HFF-Myc (cell line): Measurements from ENCODE around the gene SCAMP4.

Experiments used
- DNase-seq: peaks from one replicate; pipeline ENCODE4 v3.0.0-alpha.2; 2011; ENCODE audit warnings: low read depth; ENCODE audit errors: extremely low read depth
- H3K4me3 ChIP-seq: replicated peaks from 2 replicates; pipeline ENCODE4 v1.5.1; 2011; ENCODE audit warnings: low read depth, mild to moderate bottlenecking, control low read depth, low read length
- TF ChIP-seq, protein P1 (sequence below): IDR thresholded peaks from 2 replicates; pipeline ENCODE4 v1.5.1; 2012; ENCODE audit warnings: mild to moderate bottlenecking, low read depth, low read length, control low read depth; ENCODE audit errors: missing control alignments

SCAMP4 gene

GRCh38 chr19:1889907-1890306 lies 15.3 kb upstream of the SCAMP4 start:
- TF ChIP-seq, protein P1, sequence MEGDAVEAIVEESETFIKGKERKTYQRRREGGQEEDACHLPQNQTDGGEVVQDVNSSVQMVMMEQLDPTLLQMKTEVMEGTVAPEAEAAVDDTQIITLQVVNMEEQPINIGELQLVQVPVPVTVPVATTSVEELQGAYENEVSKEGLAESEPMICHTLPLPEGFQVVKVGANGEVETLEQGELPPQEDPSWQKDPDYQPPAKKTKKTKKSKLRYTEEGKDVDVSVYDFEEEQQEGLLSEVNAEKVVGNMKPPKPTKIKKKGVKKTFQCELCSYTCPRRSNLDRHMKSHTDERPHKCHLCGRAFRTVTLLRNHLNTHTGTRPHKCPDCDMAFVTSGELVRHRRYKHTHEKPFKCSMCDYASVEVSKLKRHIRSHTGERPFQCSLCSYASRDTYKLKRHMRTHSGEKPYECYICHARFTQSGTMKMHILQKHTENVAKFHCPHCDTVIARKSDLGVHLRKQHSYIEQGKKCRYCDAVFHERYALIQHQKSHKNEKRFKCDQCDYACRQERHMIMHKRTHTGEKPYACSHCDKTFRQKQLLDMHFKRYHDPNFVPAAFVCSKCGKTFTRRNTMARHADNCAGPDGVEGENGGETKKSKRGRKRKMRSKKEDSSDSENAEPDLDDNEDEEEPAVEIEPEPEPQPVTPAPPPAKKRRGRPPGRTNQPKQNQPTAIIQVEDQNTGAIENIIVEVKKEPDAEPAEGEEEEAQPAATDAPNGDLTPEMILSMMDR = no peak
- no peak for DNase-seq
- no peak overlapping the region for H3K4me3 ChIP-seq

GRCh38 chr19:1893791-1894190 lies 11.4 kb upstream of the SCAMP4 start:
- no peak for DNase-seq
- H3K4me3 ChIP-seq = no peak overlapping the region
- TF ChIP-seq, protein P1 = no peak

GRCh38 chr19:1896508-1896907 lies 8.7 kb upstream of the SCAMP4 start:
- DNase-seq = no peak
- TF ChIP-seq, protein P1 = no peak
- no peak overlapping the region for H3K4me3 ChIP-seq

GRCh38 chr19:1901940-1902404 lies 3.2 kb upstream of the SCAMP4 start:
- DNase-seq = no peak
- no peak overlapping the region for H3K4me3 ChIP-seq
- TF ChIP-seq, protein P1 = no peak

GRCh38 chr19:1902923-1903322 lies 2.3 kb upstream of the SCAMP4 start:
- H3K4me3 ChIP-seq = no peak overlapping the region
- TF ChIP-seq, protein P1 = no peak
- DNase-seq = no peak

DNA sequence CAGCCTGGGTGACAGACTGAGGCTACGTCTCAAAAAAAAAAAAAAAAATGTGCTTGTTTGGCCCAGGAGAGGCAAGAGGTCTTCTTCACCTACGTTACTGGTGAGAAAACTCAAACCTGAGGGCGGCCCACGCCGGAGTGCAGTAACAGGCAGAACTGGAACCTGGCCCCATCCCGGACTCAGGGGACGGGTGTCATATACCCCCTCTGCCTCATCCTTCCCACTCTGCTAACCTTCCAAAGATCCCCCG lies 414 bp upstream of the SCAMP4 start:
- no peak for DNase-seq
- TF ChIP-seq, protein P1 = no peak

DNA sequence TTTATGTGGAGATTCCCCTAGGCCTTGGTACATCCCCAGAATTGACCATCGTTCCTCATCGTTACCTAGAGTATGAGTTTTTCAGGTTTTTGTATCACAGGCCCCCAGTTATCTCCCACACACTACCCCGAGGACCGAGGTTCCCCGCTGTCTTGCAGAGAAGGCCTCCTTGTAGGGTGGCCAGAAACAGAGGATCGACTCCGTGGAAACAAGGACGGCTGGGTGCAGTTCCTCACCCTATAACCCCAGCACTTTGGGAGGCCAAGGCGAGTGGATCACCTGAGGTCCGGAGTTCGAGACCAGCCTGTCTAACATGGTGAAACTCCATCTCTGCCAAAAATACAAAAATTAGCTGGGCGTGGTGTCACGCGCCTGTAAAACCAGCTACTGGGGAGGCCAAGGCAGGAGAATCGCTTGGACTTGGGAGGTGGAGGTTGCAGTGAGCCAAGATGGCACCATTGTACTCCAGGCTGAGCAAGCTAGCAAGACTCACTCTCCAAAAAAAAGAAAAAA lies 720 bp downstream of the SCAMP4 start:
- H3K4me3 ChIP-seq = peak overlapping the region; percentile 63
- no peak for DNase-seq
- TF ChIP-seq, protein P1 = no peak

More for the DNA sequence above, 414 bp upstream of the SCAMP4 start:
- H3K4me3 ChIP-seq = peak overlapping the region; percentile 63
